Gastrocnemius medialis (tissue), 4 donors: ENCODE data around the gene KPNA4.

Experiments used
- POLR2A ChIP-seq, 2 donors: fragments of 450-650 bp; IDR thresholded peaks; one replicate each; pipeline ENCODE4 v1.6.1; 2017; ENCODE audit warnings: antibody characterized with exemption in 2 of 2, mild to moderate bottlenecking in 2 of 2, moderate library complexity in 2 of 2
- TF ChIP-seq, protein P1 (sequence below), 5 experiments: fragments of 450-650 bp in 3 of 5; fragments of 200-600 bp in 2 of 5; sonication (generic) in 2 of 5; IDR thresholded peaks in 4 of 5; conservative IDR thresholded peaks in 1 of 5; 1 replicate in 4 of 5; 2 replicates in 1 of 5; pipeline ENCODE4 v1.5.1; 2016 to 2019; ENCODE audit warnings: antibody characterized with exemption in 5 of 5, mild to moderate bottlenecking in 3 of 5, moderate library complexity in 3 of 5

DNA sequence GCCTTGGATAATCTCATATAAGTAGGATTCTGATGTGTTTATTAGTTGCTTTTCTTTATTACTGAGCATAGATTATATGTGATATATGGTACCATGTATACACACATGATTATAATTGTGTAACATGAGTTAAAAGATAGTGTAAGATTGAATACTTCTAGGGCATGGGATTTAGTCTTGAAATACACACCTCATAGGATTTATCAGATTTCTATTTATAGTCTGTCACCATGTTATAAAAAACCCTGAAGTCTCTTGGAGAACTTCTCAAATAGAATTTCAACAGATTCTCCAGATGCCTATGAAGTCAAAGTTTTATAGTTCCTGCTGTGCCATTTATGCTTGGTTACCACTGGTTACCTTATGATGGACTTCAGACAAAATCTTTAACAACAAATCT, 11.2 kb upstream of the KPNA4 start:
- no peak for TF ChIP-seq POLR2A (IDR thresholded peaks at IDR 0.05)
- TF ChIP-seq, protein P1, sequence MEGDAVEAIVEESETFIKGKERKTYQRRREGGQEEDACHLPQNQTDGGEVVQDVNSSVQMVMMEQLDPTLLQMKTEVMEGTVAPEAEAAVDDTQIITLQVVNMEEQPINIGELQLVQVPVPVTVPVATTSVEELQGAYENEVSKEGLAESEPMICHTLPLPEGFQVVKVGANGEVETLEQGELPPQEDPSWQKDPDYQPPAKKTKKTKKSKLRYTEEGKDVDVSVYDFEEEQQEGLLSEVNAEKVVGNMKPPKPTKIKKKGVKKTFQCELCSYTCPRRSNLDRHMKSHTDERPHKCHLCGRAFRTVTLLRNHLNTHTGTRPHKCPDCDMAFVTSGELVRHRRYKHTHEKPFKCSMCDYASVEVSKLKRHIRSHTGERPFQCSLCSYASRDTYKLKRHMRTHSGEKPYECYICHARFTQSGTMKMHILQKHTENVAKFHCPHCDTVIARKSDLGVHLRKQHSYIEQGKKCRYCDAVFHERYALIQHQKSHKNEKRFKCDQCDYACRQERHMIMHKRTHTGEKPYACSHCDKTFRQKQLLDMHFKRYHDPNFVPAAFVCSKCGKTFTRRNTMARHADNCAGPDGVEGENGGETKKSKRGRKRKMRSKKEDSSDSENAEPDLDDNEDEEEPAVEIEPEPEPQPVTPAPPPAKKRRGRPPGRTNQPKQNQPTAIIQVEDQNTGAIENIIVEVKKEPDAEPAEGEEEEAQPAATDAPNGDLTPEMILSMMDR (IDR thresholded peaks at IDR 0.05 in 4 of 5, conservative IDR thresholded peaks at IDR 0.05 in 1 of 5) = no peak
